Measurements from ENCODE around the gene UBAC1. TPM values are rescaled to one million over a fixed set of nuclear protein-coding genes. Genes with fewer than 3 reads are reported as not detected.
A peak's percentile ranks its signal among the peaks of the same experiment; 100 is the strongest.

UBAC1 gene
- total and polyA plus RNA-seq, 4 donors: 16.2 to 115 (median 16.4) TPM

GRCh38 chr9:135908754-135909204 lies 52.4 kb downstream of the UBAC1 start:
- no peaks in the 10 kb centered on the region for H3K27me3 ChIP-seq (ENCODE audit: control insufficient read depth in 4 of 4, insufficient read depth in 4 of 4, low read length in 3 of 4)
- WGBS: 91% methylated on average over 12 of the region's 12 CpGs
- H3K27ac ChIP-seq (ENCODE audit: low read depth in 1 of 2, low read length in 2 of 2): no peak overlapping the region
- peaks cover 3 to 22% (median 9%) of the 10 kb centered on the region in 4 donors for H3K36me3 ChIP-seq (ENCODE audit: control insufficient read depth in 4 of 4, insufficient read depth in 3 of 4, low read depth in 1 of 4, low read length in 3 of 4)
- DNase-seq (ENCODE audit: low spot score): no peak
- H3K4me3 ChIP-seq (ENCODE audit: low read depth in 1 of 3, low read length in 3 of 3): peak overlapping the region in 1 of 3 donors; percentile 35
- H3K4me1 ChIP-seq (ENCODE audit: control insufficient read depth in 4 of 4, insufficient read depth in 4 of 4, low read length in 3 of 4): peaks cover 8 to 30% (median 23%) of the 10 kb centered on the region in 4 donors
- H3K9me3 ChIP-seq (ENCODE audit: control insufficient read depth in 4 of 4, low read length in 3 of 4): peaks cover 2 to 6% (median 4%) of the 10 kb centered on the region in 4 donors
- H3K9ac ChIP-seq (ENCODE audit: low read depth in 1 of 2, low read length in 2 of 2): no peak overlapping the region
- TF ChIP-seq MAX (IDR thresholded peaks at IDR 0.05): no peak
- TF ChIP-seq TAF1 (conservative IDR thresholded peaks at IDR 0.05): no peak
- no peak for TF ChIP-seq CTCF (IDR thresholded peaks at IDR 0.05; ENCODE audit: low read depth, low read length, missing input control)
- no peak for TF ChIP-seq FOXA1 (IDR thresholded peaks at IDR 0.05)
- no peak for TF ChIP-seq FOXA2 (IDR thresholded peaks at IDR 0.05)
- TF ChIP-seq ATF3 (IDR thresholded peaks at IDR 0.05): no peak
- TF ChIP-seq ZBTB33 (IDR thresholded peaks at IDR 0.05): no peak
- TF ChIP-seq HNF4A (conservative IDR thresholded peaks at IDR 0.05): no peak
- TF ChIP-seq RXRA (IDR thresholded peaks at IDR 0.05): no peak
- no peak for TF ChIP-seq RAD21 (IDR thresholded peaks at IDR 0.05)
- no peak for TF ChIP-seq YY1 (IDR thresholded peaks at IDR 0.05)
- TF ChIP-seq HNF4G (IDR thresholded peaks at IDR 0.05): no peak

GRCh38 chr9:135908093-135908753 lies 53.0 kb downstream of the UBAC1 start:
- H3K4me3 ChIP-seq (ENCODE audit: low read depth in 1 of 3, low read length in 3 of 3): peak overlapping the region; percentile 61 to 87 (median 85)
- peak overlapping the region; percentile 66 to 82 for H3K27ac ChIP-seq (ENCODE audit: low read depth in 1 of 2, low read length in 2 of 2)
- no peak for DNase-seq (ENCODE audit: low spot score)
- WGBS: 25% methylated on average over 42 of the region's 42 CpGs
- H3K9ac ChIP-seq (ENCODE audit: low read depth in 1 of 2, low read length in 2 of 2): no peak overlapping the region
- no peaks in the 10 kb centered on the region for H3K27me3 ChIP-seq (ENCODE audit: control insufficient read depth in 4 of 4, insufficient read depth in 4 of 4, low read length in 3 of 4)
- H3K4me1 ChIP-seq (ENCODE audit: control insufficient read depth in 4 of 4, insufficient read depth in 4 of 4, low read length in 3 of 4): peaks cover 8 to 30% (median 23%) of the 10 kb centered on the region in 4 donors
- TF ChIP-seq TAF1 (conservative IDR thresholded peaks at IDR 0.05) (no peak), HNF4G (IDR thresholded peaks at IDR 0.05) (no peak), FOXA2 (IDR thresholded peaks at IDR 0.05) (no peak), NR2F2 (IDR thresholded peaks at IDR 0.05) (no peak), SP1 (IDR thresholded peaks at IDR 0.05) (no peak), ZBTB33 (IDR thresholded peaks at IDR 0.05) (no peak), REST (IDR thresholded peaks at IDR 0.05) (no peak), MAX (IDR thresholded peaks at IDR 0.05) (no peak), FOXA1 (IDR thresholded peaks at IDR 0.05) (no peak), GABPA (IDR thresholded peaks at IDR 0.05 in 1 of 2, conservative IDR thresholded peaks at IDR 0.05 in 1 of 2) (no peak), EGR1 (IDR thresholded peaks at IDR 0.05; ENCODE audit: low read depth in 2 of 2) (no peak), RAD21 (IDR thresholded peaks at IDR 0.05) (no peak), JUND (IDR thresholded peaks at IDR 0.05) (no peak), HNF4A (conservative IDR thresholded peaks at IDR 0.05) (no peak), RXRA (IDR thresholded peaks at IDR 0.05) (no peak)
- H3K36me3 ChIP-seq (ENCODE audit: control insufficient read depth in 4 of 4, insufficient read depth in 3 of 4, low read depth in 1 of 4, low read length in 3 of 4): peaks cover under 1 to 17% (median 5%) of the 10 kb centered on the region in 4 donors
- peaks cover 0 to 2% (median under 1%) of the 10 kb centered on the region in 4 donors for H3K9me3 ChIP-seq (ENCODE audit: control insufficient read depth in 4 of 4, low read length in 3 of 4)

All from liver (tissue), 9 donors.